GM13977 (cell line): ENCODE results near the gene PLXNA4.

Experiments used
- DNase-seq: peaks from one replicate; pipeline ENCODE4 v3.0.0; 2012; ENCODE audit warnings: low spot score
- CTCF ChIP-seq: IDR thresholded peaks from 2 replicates; pipeline ENCODE4 v1.5.1; 2012; ENCODE audit warnings: mild to moderate bottlenecking, control low read depth; ENCODE audit not compliant: insufficient read depth; ENCODE audit errors: extremely low read depth, missing control alignments
- in situ Hi-C: fragments of 300-500 bp; cut with MboI; formaldehyde crosslinking; loops from one replicate; pipeline ENCODE4 v1.12.0; 2022; ENCODE audit warnings: low sequenced_read_pairs, low pct_unique_long_range_greater_than_20kb, mixed read lengths, inconsistent platforms; ENCODE audit not compliant: unreplicated experiment

PLXNA4 gene

GRCh38 chr7:132461032-132461592, 115.2 kb downstream of the PLXNA4 start:
- in situ Hi-C loops, result no loop called here
- DNase-seq, result no peak
- no peak for TF ChIP-seq CTCF

DNA sequence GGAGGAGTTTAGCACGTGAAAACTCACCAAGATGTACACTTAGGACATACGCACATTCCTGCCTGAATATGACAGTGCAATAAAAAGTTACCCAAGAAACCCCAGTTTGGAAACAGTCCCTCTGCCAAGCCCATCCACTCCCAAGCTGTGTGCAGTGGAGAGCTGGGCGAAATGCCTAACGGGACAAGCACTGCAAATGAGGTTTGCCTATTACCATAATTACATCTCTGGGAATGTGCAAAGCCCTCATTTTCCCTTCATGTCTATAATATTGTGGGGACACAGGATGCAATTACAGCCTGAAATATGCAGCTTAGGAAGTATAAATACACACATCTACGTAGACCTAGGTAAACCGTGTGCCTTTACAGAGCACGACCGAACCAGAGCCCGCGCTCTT, 117.5 kb downstream of the PLXNA4 start:
- no peak for DNase-seq
- TF ChIP-seq CTCF, result no peak
- in situ Hi-C loops, result no loop called here

- no peak for DNase-seq
- no peak for TF ChIP-seq CTCF
- in situ Hi-C loops, result no loop called here
Observed at GRCh38 chr7:132457658-132458057, 118.6 kb downstream of the PLXNA4 start.

DNA sequence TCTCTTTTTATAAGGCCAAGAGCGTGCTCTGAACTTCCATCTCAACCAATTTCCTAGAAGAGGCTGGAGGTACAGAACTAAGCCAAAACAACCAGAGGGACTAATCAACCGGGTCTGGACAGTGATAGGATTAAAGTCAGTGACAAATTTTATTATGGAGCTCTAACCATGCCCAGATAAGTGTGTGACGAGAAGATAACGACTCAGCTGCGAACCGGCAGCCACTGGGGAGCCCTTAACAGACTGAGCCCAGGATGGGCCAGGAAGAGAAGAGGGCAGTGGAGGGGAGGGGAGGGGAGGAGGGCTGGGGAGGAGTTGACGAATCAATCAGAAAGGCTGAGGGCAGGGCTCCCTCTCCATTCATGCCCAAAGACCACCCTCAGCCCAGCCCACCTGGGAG, 119.9 kb downstream of the PLXNA4 start:
- in situ Hi-C loops, result no loop called here
- no peak for TF ChIP-seq CTCF
- DNase-seq, result no peak

GRCh38 chr7:132455378-132455777, 120.9 kb downstream of the PLXNA4 start:
- no peak for DNase-seq
- TF ChIP-seq CTCF, result no peak
- in situ Hi-C loops, result no loop called here

GRCh38 chr7:132453826-132454225, 122.4 kb downstream of the PLXNA4 start:
- in situ Hi-C loops, result no loop called here
- TF ChIP-seq CTCF, result no peak
- no peak for DNase-seq

DNA sequence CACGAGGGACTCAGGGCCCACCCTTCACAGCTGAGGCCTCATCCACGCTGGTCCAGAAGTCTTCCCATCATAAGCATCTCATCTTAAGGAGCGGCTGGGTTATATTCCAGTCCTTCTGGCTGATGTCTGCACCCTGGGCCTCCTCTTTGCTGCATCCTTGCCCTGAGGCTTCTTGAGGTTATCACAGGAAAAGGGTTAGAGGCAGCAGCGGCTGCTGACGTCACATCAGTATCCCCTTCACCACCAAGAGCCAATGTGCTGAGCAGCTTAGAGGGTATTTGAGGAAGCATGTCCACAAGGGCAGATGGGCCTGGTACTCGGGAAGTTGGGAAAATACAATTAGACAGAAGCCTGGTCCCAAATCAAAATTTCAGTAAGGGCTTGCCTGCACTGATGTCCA, 125.1 kb downstream of the PLXNA4 start:
- no peak for DNase-seq
- in situ Hi-C loops, result no loop called here
- no peak for TF ChIP-seq CTCF
